GM12878 (cell line): ENCODE measurements around the gene EOMES.

Source experiments
- EP300 ChIP-seq, 2 experiments: fragments of 150-350 bp in 1 of 2; IDR thresholded peaks; 2 replicates each; pipeline ENCODE4 v1.6.1; 2011 to 2012; ENCODE audit warnings: low read depth in 2 of 2, low read length in 2 of 2, borderline replicate concordance in 1 of 2, improper control_type of control experiment in 1 of 2, inconsistent platforms in 1 of 2; ENCODE audit not compliant: control insufficient read depth in 1 of 2
- TF ChIP-seq, protein P1 (sequence below): fragments of 450-650 bp; IDR thresholded peaks from 2 replicates; pipeline ENCODE4 v1.6.1; 2017; ENCODE audit warnings: mild to moderate bottlenecking
- TF ChIP-seq, protein P2 (sequence below): fragments of 150-350 bp; IDR thresholded peaks from 2 replicates; pipeline ENCODE4 v1.6.1; 2016; ENCODE audit warnings: low read depth, low read length

DNA sequence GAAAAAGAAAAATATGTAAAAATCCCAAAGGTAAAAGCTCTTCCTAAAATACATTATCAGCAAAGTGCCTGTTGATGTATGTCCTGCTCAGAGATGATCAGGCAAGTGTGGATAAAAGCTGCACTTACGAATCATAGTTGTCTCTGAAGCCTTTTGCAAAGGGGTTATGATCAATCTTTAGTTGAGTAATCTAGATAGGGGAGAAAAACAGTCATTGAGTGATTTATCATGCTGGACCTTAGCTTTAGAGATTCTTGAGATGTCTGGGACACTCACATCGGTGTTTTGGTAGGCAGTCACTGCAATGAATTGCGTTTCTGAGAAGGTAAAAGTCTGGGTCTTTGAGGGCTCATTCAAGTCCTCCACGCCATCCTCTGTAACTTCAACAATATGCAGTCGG, 3.7 kb downstream of the EOMES start:
- no peak for TF ChIP-seq EP300 (IDR thresholded peaks at IDR 0.05; ENCODE audit: borderline replicate concordance in 1 of 2, control insufficient read depth in 1 of 2, low read depth in 2 of 2, low read length in 2 of 2)
- TF ChIP-seq, protein P1, sequence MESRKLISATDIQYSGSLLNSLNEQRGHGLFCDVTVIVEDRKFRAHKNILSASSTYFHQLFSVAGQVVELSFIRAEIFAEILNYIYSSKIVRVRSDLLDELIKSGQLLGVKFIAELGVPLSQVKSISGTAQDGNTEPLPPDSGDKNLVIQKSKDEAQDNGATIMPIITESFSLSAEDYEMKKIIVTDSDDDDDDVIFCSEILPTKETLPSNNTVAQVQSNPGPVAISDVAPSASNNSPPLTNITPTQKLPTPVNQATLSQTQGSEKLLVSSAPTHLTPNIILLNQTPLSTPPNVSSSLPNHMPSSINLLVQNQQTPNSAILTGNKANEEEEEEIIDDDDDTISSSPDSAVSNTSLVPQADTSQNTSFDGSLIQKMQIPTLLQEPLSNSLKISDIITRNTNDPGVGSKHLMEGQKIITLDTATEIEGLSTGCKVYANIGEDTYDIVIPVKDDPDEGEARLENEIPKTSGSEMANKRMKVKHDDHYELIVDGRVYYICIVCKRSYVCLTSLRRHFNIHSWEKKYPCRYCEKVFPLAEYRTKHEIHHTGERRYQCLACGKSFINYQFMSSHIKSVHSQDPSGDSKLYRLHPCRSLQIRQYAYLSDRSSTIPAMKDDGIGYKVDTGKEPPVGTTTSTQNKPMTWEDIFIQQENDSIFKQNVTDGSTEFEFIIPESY: no peak
- TF ChIP-seq, protein P2, sequence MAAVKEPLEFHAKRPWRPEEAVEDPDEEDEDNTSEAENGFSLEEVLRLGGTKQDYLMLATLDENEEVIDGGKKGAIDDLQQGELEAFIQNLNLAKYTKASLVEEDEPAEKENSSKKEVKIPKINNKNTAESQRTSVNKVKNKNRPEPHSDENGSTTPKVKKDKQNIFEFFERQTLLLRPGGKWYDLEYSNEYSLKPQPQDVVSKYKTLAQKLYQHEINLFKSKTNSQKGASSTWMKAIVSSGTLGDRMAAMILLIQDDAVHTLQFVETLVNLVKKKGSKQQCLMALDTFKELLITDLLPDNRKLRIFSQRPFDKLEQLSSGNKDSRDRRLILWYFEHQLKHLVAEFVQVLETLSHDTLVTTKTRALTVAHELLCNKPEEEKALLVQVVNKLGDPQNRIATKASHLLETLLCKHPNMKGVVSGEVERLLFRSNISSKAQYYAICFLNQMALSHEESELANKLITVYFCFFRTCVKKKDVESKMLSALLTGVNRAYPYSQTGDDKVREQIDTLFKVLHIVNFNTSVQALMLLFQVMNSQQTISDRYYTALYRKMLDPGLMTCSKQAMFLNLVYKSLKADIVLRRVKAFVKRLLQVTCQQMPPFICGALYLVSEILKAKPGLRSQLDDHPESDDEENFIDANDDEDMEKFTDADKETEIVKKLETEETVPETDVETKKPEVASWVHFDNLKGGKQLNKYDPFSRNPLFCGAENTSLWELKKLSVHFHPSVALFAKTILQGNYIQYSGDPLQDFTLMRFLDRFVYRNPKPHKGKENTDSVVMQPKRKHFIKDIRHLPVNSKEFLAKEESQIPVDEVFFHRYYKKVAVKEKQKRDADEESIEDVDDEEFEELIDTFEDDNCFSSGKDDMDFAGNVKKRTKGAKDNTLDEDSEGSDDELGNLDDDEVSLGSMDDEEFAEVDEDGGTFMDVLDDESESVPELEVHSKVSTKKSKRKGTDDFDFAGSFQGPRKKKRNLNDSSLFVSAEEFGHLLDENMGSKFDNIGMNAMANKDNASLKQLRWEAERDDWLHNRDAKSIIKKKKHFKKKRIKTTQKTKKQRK: no peak
